A549 (cell line): Measurements from ENCODE around the gene ASIC2. TPM values are rescaled to one million over a fixed set of nuclear protein-coding genes. Genes with fewer than 3 reads are reported as not detected.

Source experiments
- ATAC-seq, 2 experiments: fragments of 200-7000 bp in 1 of 2; fragments of >200 bp in 1 of 2; cut with Nextera tagmentation in 1 of 2; cut with Tn5 transposase in 1 of 2; 3 replicates each; pipeline versions ENCODE4 v1.8.0 to v1.9.1; 2018 to 2020; ENCODE audit warnings: mild to moderate bottlenecking in 1 of 2, moderate library complexity in 1 of 2
- CTCF ChIA-PET: fragments of 300-600 bp; sonication (Branson Sonifier 250); formaldehyde crosslinking; extraction: SDS; loops from one replicate; lab custom pipeline; 2021; ENCODE audit warnings: antibody characterized with exemption, inconsistent platforms; lab: Yijun Ruan, JAX
- POLR2A ChIA-PET: fragments of 350-600 bp; formaldehyde crosslinking; extraction: SDS; loops from one replicate; lab custom pipeline; 2021; ENCODE audit warnings: antibody characterized with exemption, inconsistent platforms; lab: Yijun Ruan, JAX
- DNase-seq, 2 experiments: peaks; one replicate each; pipeline versions ENCODE4 v3.0.0 to v3.0.0-alpha.2; 2011 to 2016; ENCODE audit warnings: low read depth in 1 of 2, low spot score in 1 of 2
- FAIRE-seq: peaks from 2 replicates; lab custom pipeline; 2011; peaks lifted over from hg19 to GRCh38; lab: Jason Lieb, UNC
- H3K27ac ChIP-seq, 2 experiments: fragments of >200 bp; sonication (Bioruptor Twin); formaldehyde crosslinking; 3 replicates each; pipeline ENCODE4 v1.5.1; 2016 to 2017
- H3K4me1 ChIP-seq: fragments of >200 bp; sonication (Bioruptor Twin); formaldehyde crosslinking; 3 replicates; pipeline ENCODE4 v1.6.1; 2016
- H3K4me2 ChIP-seq: fragments of >200 bp; sonication (Bioruptor Twin); formaldehyde crosslinking; 3 replicates; pipeline ENCODE4 v1.6.1; 2016
- H3K4me3 ChIP-seq: fragments of >200 bp; sonication (Bioruptor Twin); formaldehyde crosslinking; 3 replicates; pipeline ENCODE4 v1.5.1; 2016
- H3K9me3 ChIP-seq: fragments of >200 bp; sonication (Bioruptor Twin); formaldehyde crosslinking; 3 replicates; pipeline ENCODE4 v1.6.1; 2016
- ATOH8 ChIP-seq: fragments of 250-450 bp; sonication (Bioruptor Pico); IDR thresholded peaks from 2 replicates; pipeline ENCODE4 v1.5.0; 2020; ENCODE audit warnings: low read depth, mild to moderate bottlenecking, moderate library complexity
- CBX2 ChIP-seq: fragments of 200-600 bp; sonication (generic); IDR thresholded peaks from 2 replicates; pipeline ENCODE4 v1.6.1; 2016; ENCODE audit warnings: low read depth, mild to moderate bottlenecking, borderline replicate concordance
- CTCF ChIP-seq: fragments of >200 bp; sonication (Bioruptor Twin); formaldehyde crosslinking; IDR thresholded peaks from 3 replicates; pipeline ENCODE4 v1.5.1; 2016
- ESRRA ChIP-seq: fragments of 150-350 bp; IDR thresholded peaks from 2 replicates; pipeline ENCODE4 v1.6.1; 2014; ENCODE audit warnings: mild to moderate bottlenecking, low read length, borderline replicate concordance
- FOSB ChIP-seq: fragments of 250-450 bp; sonication (Bioruptor Pico); IDR thresholded peaks from 2 replicates; pipeline ENCODE4 v1.5.0; 2020; ENCODE audit warnings: mild to moderate bottlenecking, moderate library complexity
- HDAC2 ChIP-seq: fragments of 200-600 bp; sonication (generic); IDR thresholded peaks from 2 replicates; pipeline ENCODE4 v1.6.1; 2016
- HOXA7 ChIP-seq: fragments of 250-450 bp; sonication (Bioruptor Pico); IDR thresholded peaks from 2 replicates; pipeline ENCODE4 v1.5.0; 2020; ENCODE audit warnings: mild to moderate bottlenecking, moderate library complexity
- JUN ChIP-seq, 2 experiments: fragments of >200 bp; sonication (Bioruptor Twin); formaldehyde crosslinking; IDR thresholded peaks; 2 replicates in 1 of 2; 3 replicates in 1 of 2; pipeline ENCODE4 v1.6.1; 2016 to 2017
- KDM5A ChIP-seq: fragments of 200-600 bp; sonication (generic); IDR thresholded peaks from 2 replicates; pipeline ENCODE4 v1.6.1; 2016; ENCODE audit warnings: antibody characterized with exemption, mild to moderate bottlenecking
- MAFK ChIP-seq: fragments of 450-650 bp; IDR thresholded peaks from 2 replicates; pipeline ENCODE4 v1.6.1; 2014; ENCODE audit not compliant: partially characterized antibody
- NFE2L2 ChIP-seq: fragments of 150-350 bp; conservative IDR thresholded peaks from 2 replicates; pipeline ENCODE4 v1.6.1; 2014; ENCODE audit warnings: low read length
- POLR2AphosphoS2 ChIP-seq: conservative IDR thresholded peaks from 2 replicates; pipeline ENCODE4 v1.6.1; 2012; ENCODE audit warnings: low read length, improper control_type of control experiment, inconsistent platforms
- RAD21 ChIP-seq, 2 experiments: fragments of >200 bp in 1 of 2; sonication (Bioruptor Twin) in 1 of 2; formaldehyde crosslinking in 1 of 2; IDR thresholded peaks in 1 of 2; conservative IDR thresholded peaks in 1 of 2; 2 replicates in 1 of 2; 3 replicates in 1 of 2; pipeline ENCODE4 v1.6.1; 2012 to 2018; ENCODE audit warnings: inconsistent platforms in 1 of 2
- RARB ChIP-seq: fragments of 250-450 bp; sonication (Bioruptor Pico); IDR thresholded peaks from 2 replicates; pipeline ENCODE4 v1.8.0; 2021; ENCODE audit warnings: mild to moderate bottlenecking, moderate library complexity
- TP53 ChIP-seq: fragments of 250-450 bp; sonication (Bioruptor Pico); IDR thresholded peaks from 2 replicates; pipeline ENCODE4 v1.5.0; 2021; ENCODE audit warnings: mild to moderate bottlenecking, moderate library complexity
- ZC3H11A ChIP-seq: fragments of 450-650 bp; IDR thresholded peaks from 2 replicates; pipeline ENCODE4 v1.6.1; 2014; ENCODE audit warnings: antibody characterized with exemption, mild to moderate bottlenecking
- WGBS: methylation state at CpG from one replicate; pipeline ENCODE4 v1.1.6; 2017; ENCODE audit errors: missing lambda C conversion rate; 5-methylcytosine and 5-hydroxymethylcytosine counted together
- polyA plus RNA-seq, 4 experiments: library from polyadenylated mRNA; depleted of rRNA in 3 of 4; stranded (reverse); fragments of >200 nt; fragmentation: RNase III in 1 of 4; extraction: RNeasy Plus Mini Kit Qiagen cat#74134 plus additional on column Dnase treatment in 1 of 4; gene quantifications; 2 replicates in 3 of 4; 3 replicates in 1 of 4; pipeline ENCODE4 v1.2.3, GENCODE V29; 2011 to 2017
- TF ChIP-seq, protein P1 (sequence below): fragments of 450-650 bp; IDR thresholded peaks from 2 replicates; pipeline ENCODE4 v1.6.1; 2014; ENCODE audit warnings: antibody characterized with exemption
- TF ChIP-seq, protein P2 (sequence below): fragments of 150-350 bp; IDR thresholded peaks from 2 replicates; pipeline ENCODE4 v1.6.1; 2014; ENCODE audit warnings: low read depth, mild to moderate bottlenecking, low read length
- TF ChIP-seq, protein P3 (sequence below): fragments of 250-450 bp; sonication (Bioruptor Pico); IDR thresholded peaks from 2 replicates; pipeline ENCODE4 v1.5.0; 2021; ENCODE audit warnings: mild to moderate bottlenecking, moderate library complexity, borderline replicate concordance
- TF ChIP-seq, protein P4 (sequence below): IDR thresholded peaks from 2 replicates; pipeline ENCODE4 v1.6.1; 2012

Gene ASIC2
- polyA plus RNA-seq, 2 of the 4 experiments (the other 2 are of a cell fraction), result 1.5 to 1.9 TPM

DNA sequence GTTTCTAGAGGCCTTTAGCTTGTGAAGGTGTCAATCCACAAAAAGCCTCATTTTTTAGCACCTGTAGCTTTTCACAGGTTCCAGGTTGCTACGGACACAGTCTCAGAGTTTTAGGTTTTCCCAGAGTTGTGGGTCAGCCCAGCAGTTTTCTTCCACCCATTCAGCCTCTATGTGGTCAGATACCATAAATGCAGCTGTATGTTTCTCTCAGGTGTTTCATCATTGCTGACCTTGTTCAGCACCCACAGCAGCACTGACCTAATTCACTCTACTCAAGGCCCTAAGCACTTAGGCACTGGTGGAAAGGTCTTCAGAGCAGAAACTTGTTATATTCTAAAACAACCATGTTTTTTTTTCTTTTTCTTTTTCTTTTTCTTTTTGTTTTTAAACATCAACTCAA is 316.5 kb downstream of the ASIC2 start:
- Histone ChIP-seq H3K9me3 (peaks cover 10% of the 10 kb centered on the region), H3K4me1 (no peaks in the 10 kb centered on the region), H3K27ac (no peak overlapping the region), H3K4me2 (no peak overlapping the region), H3K4me3 (no peak overlapping the region)
- ATAC-seq (no peak), DNase-seq (no peak), FAIRE-seq (no peak)
- TF ChIP-seq RARB (no peak), KDM5A (no peak), HOXA7 (CRISPR knock-in tag) (no peak), ZC3H11A (no peak), ATOH8 (CRISPR knock-in tag) (no peak), NFE2L2 (no peak), TP53 (CRISPR knock-in tag) (no peak)
- TF ChIP-seq, protein P1, sequence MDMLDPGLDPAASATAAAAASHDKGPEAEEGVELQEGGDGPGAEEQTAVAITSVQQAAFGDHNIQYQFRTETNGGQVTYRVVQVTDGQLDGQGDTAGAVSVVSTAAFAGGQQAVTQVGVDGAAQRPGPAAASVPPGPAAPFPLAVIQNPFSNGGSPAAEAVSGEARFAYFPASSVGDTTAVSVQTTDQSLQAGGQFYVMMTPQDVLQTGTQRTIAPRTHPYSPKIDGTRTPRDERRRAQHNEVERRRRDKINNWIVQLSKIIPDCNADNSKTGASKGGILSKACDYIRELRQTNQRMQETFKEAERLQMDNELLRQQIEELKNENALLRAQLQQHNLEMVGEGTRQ, result no peak
- ChIA-PET POLR2A (no interaction called here), CTCF (interaction anchor here (1.2 to 1.5 kb wide), 2 partner anchors 22 to 23 kb away, joined by 3 to 5 read pairs; no protein-coding TSS in a partner anchor)
- 57% methylated on average over 1 of the region's 1 CpG for WGBS

DNA sequence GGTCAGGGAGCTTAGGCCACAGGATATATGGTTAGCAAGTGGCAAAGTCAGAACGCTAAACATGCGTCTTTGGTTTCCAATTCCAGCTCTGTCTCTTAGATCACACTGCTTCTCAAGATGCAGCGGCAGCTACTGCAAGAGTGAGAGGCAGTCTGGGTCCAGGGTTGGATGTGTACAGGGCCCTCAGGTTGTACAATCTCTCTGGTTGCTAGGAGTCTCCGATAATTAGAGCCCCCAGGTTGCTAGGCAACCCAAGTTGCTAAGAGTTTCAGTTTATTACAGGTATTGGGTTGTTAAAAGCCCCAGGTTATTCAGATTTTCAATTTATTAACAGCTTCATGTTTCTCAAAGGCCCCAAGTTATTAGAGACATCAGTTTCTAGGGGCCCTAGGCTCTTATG is 317.0 kb downstream of the ASIC2 start:
- CTCF ChIA-PET, result interaction anchor here (1.2 to 1.5 kb wide), 3 partner anchors 22 to 39 kb away, joined by 3 to 5 read pairs (median 4); no protein-coding TSS in a partner anchor
- no peak overlapping the region for H3K4me3 ChIP-seq
- H3K4me1 ChIP-seq, result no peaks in the 10 kb centered on the region
- H3K27ac ChIP-seq, result no peak overlapping the region
- DNase-seq (no peak), ATAC-seq (no peak), FAIRE-seq (no peak)
- no peak overlapping the region for H3K4me2 ChIP-seq
- no peak for TF ChIP-seq RARB
- TF ChIP-seq ATOH8 (CRISPR knock-in tag), result no peak
- no peak for TF ChIP-seq CTCF
- no peak for TF ChIP-seq HDAC2
- TF ChIP-seq, protein P2, sequence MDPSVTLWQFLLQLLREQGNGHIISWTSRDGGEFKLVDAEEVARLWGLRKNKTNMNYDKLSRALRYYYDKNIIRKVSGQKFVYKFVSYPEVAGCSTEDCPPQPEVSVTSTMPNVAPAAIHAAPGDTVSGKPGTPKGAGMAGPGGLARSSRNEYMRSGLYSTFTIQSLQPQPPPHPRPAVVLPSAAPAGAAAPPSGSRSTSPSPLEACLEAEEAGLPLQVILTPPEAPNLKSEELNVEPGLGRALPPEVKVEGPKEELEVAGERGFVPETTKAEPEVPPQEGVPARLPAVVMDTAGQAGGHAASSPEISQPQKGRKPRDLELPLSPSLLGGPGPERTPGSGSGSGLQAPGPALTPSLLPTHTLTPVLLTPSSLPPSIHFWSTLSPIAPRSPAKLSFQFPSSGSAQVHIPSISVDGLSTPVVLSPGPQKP, result no peak
- TF ChIP-seq, protein P1, result no peak
- TF ChIP-seq FOSB (CRISPR knock-in tag), result no peak
- TF ChIP-seq MAFK, result no peak
- TF ChIP-seq RAD21 (conservative IDR thresholded peaks at IDR 0.05 in 1 of 2, IDR thresholded peaks at IDR 0.05 in 1 of 2), result no peak
- TF ChIP-seq, protein P3, sequence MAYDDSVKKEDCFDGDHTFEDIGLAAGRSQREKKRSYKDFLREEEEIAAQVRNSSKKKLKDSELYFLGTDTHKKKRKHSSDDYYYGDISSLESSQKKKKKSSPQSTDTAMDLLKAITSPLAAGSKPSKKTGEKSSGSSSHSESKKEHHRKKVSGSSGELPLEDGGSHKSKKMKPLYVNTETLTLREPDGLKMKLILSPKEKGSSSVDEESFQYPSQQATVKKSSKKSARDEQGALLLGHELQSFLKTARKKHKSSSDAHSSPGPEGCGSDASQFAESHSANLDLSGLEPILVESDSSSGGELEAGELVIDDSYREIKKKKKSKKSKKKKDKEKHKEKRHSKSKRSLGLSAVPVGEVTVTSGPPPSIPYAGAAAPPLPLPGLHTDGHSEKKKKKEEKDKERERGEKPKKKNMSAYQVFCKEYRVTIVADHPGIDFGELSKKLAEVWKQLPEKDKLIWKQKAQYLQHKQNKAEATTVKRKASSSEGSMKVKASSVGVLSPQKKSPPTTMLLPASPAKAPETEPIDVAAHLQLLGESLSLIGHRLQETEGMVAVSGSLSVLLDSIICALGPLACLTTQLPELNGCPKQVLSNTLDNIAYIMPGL, result no peak
- TF ChIP-seq HOXA7 (CRISPR knock-in tag), result no peak
- TF ChIP-seq, protein P4, sequence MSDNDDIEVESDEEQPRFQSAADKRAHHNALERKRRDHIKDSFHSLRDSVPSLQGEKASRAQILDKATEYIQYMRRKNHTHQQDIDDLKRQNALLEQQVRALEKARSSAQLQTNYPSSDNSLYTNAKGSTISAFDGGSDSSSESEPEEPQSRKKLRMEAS, result no peak
- TF ChIP-seq CBX2, result no peak
- no peak for TF ChIP-seq TP53 (CRISPR knock-in tag)
- TF ChIP-seq POLR2AphosphoS2, result no peak
- no peak for TF ChIP-seq JUN (IDR thresholded peaks at IDR 0.05)
- no peak for TF ChIP-seq ESRRA
- POLR2A ChIA-PET, result no interaction called here
- WGBS, result 78% methylated on average over 4 of the region's 4 CpGs
- H3K9me3 ChIP-seq, result peaks cover 5% of the 10 kb centered on the region
